ENCODE results near the gene ATP8B4. TPM values are rescaled to one million over a fixed set of nuclear protein-coding genes. Genes with fewer than 3 reads are reported as not detected.

The ATP8B4 gene
- total and polyA plus RNA-seq, 2 of the 8 experiments (the other 6 are each of a cell fraction or from before 2014, with no cell fraction given) = 0.17 to 0.24 TPM

DNA sequence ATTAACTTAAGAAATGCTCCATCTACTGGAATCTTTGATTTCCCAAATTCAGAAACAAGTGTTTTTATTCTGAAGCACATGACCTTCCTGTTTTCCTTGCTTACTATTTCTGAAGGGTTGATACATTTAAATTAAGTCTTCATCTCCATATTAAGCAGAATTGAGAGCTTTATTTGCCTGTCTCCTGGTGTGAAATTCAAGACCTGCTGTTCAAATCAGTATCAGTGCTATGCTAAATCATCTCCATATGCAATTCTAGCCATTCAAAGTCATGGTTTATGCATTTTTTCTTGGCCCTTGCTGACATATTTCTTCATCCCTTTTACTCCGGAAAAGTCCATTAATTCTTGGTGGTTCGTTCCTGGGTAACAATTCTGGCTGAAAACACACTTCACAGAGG lies 195.4 kb downstream of the ATP8B4 start:
- no peak overlapping the region for H3K18ac ChIP-seq (ENCODE audit: extremely low read depth, low read length)
- H2BK120ac ChIP-seq (replicated peaks; ENCODE audit: low read depth, low read length) = no peak overlapping the region
- DNase-seq (ENCODE audit: low read depth in 1 of 2, low spot score in 2 of 2) (no peak), FAIRE-seq (no peak)
- CTCF ChIA-PET (ENCODE audit: partially characterized antibody) = no interaction called here
- H3K27me3 ChIP-seq (replicated peaks in 1 of 4; ENCODE audit: control insufficient read depth in 3 of 4, extremely low read depth in 1 of 4, insufficient read depth in 3 of 4, low read length in 3 of 4) = no peaks in the 10 kb centered on the region
- no peak overlapping the region for H4K5ac ChIP-seq (ENCODE audit: insufficient read length, low read depth, low read length)
- no peaks in the 10 kb centered on the region for H3K23me2 ChIP-seq (ENCODE audit: low read depth, low read length)
- H3K23ac ChIP-seq (ENCODE audit: insufficient read length) = no peak overlapping the region
- 74% methylated on average over 2 of the region's 2 CpGs; no CpG with 5 or more reads in 1 of the 2 experiments for WGBS, 2 experiments (ENCODE audit: extremely low coverage in 1 of 2, insufficient coverage in 1 of 2, insufficient read length in 1 of 2, insufficient replicate concordance in 2 of 2, low coverage in 1 of 2, low lambda C conversion rate in 2 of 2, missing lambda C conversion rate in 1 of 2)
- H3K14ac ChIP-seq (ENCODE audit: insufficient read length) = no peak overlapping the region
- H3K4me1 ChIP-seq (replicated peaks in 1 of 4; ENCODE audit: control insufficient read depth in 3 of 4, insufficient read depth in 4 of 4, low read length in 3 of 4) = no peaks in the 10 kb centered on the region; a peak in 1 of 7 replicates
- H3K9ac ChIP-seq (replicated peaks in 1 of 4; ENCODE audit: extremely low read depth in 1 of 4, low read depth in 3 of 4, low read length in 3 of 4) = no peak overlapping the region
- no peak overlapping the region for H3K27ac ChIP-seq (ENCODE audit: low read depth, low read length)
- H2BK15ac ChIP-seq (ENCODE audit: low read length) = no peak overlapping the region
- no peaks in the 10 kb centered on the region for H4K20me1 ChIP-seq (replicated peaks in 1 of 2; ENCODE audit: control insufficient read depth in 1 of 2, insufficient read depth in 2 of 2, low read length in 2 of 2)
- H3K4me2 ChIP-seq (ENCODE audit: insufficient read depth in 1 of 2, low read depth in 2 of 2, low read length in 2 of 2) = no peak overlapping the region
- H3K56ac ChIP-seq (replicated peaks; ENCODE audit: insufficient read length, low read depth, low read length) = no peak overlapping the region
- no peak overlapping the region for H3K4ac ChIP-seq (replicated peaks; ENCODE audit: insufficient read length, low read depth, low read length)
- H2BK5ac ChIP-seq (ENCODE audit: low read depth, low read length) = no peak overlapping the region
- no peak overlapping the region for H2BK12ac ChIP-seq (ENCODE audit: low read depth, low read length)
- POLR2A ChIA-PET (ENCODE audit: partially characterized antibody) = no interaction called here
- no peak overlapping the region for H2AFZ ChIP-seq (ENCODE audit: low read length)
- no peaks in the 10 kb centered on the region for H3K79me1 ChIP-seq (ENCODE audit: low read depth, low read length)
- H4K8ac ChIP-seq (ENCODE audit: extremely low read depth, insufficient read depth, low read length) = no peak overlapping the region
- H3K4me3 ChIP-seq (ENCODE audit: extremely low read depth in 1 of 4, insufficient read depth in 2 of 4, low read depth in 3 of 4, low read length in 4 of 4) = no peak overlapping the region
- no peak overlapping the region for H4K91ac ChIP-seq (replicated peaks; ENCODE audit: insufficient read length, low read length)
- no peaks in the 10 kb centered on the region for H3K79me2 ChIP-seq (ENCODE audit: control insufficient read depth in 1 of 2, insufficient read depth in 2 of 2, low read length in 2 of 2)
- no peak overlapping the region for H2BK20ac ChIP-seq (ENCODE audit: low read length)
- no peaks in the 10 kb centered on the region for H3K9me3 ChIP-seq (ENCODE audit: insufficient read depth in 2 of 2, low read depth in 1 of 2, low read length in 1 of 2)
- no peak overlapping the region for H2AK5ac ChIP-seq (ENCODE audit: low read depth, low read length)
- H3K36me3 ChIP-seq (ENCODE audit: control insufficient read depth in 2 of 4, insufficient read depth in 4 of 4, low read length in 3 of 4) = no peaks in the 10 kb centered on the region
- TF ChIP-seq JUN (IDR thresholded peaks at IDR 0.05; ENCODE audit: low read depth, low read length) (no peak), CHD1 (IDR thresholded peaks at IDR 0.05; ENCODE audit: low read depth, low read length) (no peak), TCF12 (IDR thresholded peaks at IDR 0.05; ENCODE audit: low read depth, low read length) (no peak), KDM5A (IDR thresholded peaks at IDR 0.05; ENCODE audit: low read length) (no peak), NRF1 (IDR thresholded peaks at IDR 0.05; ENCODE audit: low read depth, low read length) (no peak), TBP (IDR thresholded peaks at IDR 0.05; ENCODE audit: low read depth, low read length) (no peak), CTBP2 (IDR thresholded peaks at IDR 0.05; ENCODE audit: borderline replicate concordance, insufficient read depth, insufficient read length, low read length) (no peak), POLR2A (IDR thresholded peaks at IDR 0.05; ENCODE audit: control extremely low read depth in 1 of 2, low read depth in 2 of 2, low read length in 2 of 2) (no peak), ASH2L (IDR thresholded peaks at IDR 0.05; ENCODE audit: low read length) (no peak), ZNF274 (IDR thresholded peaks at IDR 0.05; ENCODE audit: borderline replicate concordance, extremely low read depth, low read length) (no peak), GTF2F1 (IDR thresholded peaks at IDR 0.05; ENCODE audit: borderline replicate concordance, low read depth, low read length) (no peak), SP2 (IDR thresholded peaks at IDR 0.05; ENCODE audit: low read length) (no peak)
- TF ChIP-seq, protein P1, sequence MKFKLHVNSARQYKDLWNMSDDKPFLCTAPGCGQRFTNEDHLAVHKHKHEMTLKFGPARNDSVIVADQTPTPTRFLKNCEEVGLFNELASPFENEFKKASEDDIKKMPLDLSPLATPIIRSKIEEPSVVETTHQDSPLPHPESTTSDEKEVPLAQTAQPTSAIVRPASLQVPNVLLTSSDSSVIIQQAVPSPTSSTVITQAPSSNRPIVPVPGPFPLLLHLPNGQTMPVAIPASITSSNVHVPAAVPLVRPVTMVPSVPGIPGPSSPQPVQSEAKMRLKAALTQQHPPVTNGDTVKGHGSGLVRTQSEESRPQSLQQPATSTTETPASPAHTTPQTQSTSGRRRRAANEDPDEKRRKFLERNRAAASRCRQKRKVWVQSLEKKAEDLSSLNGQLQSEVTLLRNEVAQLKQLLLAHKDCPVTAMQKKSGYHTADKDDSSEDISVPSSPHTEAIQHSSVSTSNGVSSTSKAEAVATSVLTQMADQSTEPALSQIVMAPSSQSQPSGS (IDR thresholded peaks at IDR 0.05; ENCODE audit: low read length) = no peak
- TF ChIP-seq, protein P2, sequence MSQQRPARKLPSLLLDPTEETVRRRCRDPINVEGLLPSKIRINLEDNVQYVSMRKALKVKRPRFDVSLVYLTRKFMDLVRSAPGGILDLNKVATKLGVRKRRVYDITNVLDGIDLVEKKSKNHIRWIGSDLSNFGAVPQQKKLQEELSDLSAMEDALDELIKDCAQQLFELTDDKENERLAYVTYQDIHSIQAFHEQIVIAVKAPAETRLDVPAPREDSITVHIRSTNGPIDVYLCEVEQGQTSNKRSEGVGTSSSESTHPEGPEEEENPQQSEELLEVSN (IDR thresholded peaks at IDR 0.05) = no peak
